ENCODE results near the gene RFTN1.
A peak's percentile ranks its signal among the peaks of the same experiment; 100 is the strongest.

The RFTN1 gene

DNA sequence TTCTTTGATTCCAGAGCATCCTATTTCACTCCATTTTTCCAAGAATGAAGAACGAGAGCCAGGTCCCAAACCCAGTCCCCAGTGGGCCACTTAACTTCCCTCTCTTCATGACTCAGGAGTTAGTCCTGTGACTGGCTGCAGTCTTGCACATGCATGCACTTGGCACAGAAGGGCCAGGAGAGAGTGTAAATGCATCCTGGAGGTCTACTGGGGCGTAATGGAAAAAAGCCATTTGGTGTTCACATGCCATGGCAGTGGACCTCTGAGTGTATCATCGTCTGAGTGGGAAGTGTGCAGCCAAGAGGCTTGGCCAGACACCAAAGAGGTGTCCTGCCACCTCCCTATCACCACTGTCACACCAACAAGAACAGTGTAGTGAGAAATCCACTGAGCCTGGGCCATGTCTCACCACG is 15.1 kb upstream of the RFTN1 start:
- peak; percentile 50 for DNase-seq (ENCODE audit: low spot score)

GRCh38 chr3:16528106-16528505 is 14.6 kb upstream of the RFTN1 start:
- DNase-seq (ENCODE audit: low spot score): no peak

- DNase-seq (ENCODE audit: low spot score): no peak
Observed at GRCh38 chr3:16524196-16524595, 10.7 kb upstream of the RFTN1 start.

DNA sequence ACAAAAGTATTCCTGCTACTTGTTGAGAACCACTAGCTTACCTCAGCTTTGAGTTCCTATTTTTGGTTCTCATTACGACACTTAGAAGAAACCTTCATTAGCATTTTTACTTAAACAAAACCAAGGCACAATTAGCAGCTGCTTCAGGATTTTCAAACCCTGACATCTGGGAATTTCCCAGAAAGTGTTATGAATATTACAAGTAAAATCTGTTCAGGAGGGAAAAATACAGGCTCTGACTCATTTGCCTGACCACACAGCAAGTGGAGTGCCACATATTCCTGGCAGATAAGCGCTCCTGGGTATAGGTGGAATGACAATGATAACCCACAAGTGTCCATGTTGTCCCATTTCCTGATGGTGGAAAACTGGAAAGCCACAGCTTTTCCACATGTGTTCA is 10.3 kb upstream of the RFTN1 start:
- DNase-seq (ENCODE audit: low spot score): no peak

DNA sequence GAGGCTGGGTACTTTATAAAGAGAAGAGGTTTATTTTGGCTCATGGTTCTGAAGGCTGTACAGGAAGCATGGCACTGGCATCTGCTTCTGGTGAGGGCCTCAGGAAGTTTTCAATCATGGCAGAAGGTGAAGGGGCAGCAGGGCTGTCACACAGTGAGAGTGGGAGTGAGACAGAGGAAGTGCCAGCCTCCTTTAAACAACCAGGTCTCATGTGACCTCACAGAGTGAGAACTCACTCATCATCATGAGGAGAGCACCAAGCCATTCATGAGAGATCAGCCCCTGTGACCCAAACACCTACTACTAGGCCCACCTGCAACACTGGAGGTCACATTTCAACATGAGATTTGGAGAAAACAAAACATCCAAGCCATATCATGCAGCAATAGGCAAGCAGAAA is 9.3 kb upstream of the RFTN1 start:
- no peak for DNase-seq (ENCODE audit: low spot score)

DNA sequence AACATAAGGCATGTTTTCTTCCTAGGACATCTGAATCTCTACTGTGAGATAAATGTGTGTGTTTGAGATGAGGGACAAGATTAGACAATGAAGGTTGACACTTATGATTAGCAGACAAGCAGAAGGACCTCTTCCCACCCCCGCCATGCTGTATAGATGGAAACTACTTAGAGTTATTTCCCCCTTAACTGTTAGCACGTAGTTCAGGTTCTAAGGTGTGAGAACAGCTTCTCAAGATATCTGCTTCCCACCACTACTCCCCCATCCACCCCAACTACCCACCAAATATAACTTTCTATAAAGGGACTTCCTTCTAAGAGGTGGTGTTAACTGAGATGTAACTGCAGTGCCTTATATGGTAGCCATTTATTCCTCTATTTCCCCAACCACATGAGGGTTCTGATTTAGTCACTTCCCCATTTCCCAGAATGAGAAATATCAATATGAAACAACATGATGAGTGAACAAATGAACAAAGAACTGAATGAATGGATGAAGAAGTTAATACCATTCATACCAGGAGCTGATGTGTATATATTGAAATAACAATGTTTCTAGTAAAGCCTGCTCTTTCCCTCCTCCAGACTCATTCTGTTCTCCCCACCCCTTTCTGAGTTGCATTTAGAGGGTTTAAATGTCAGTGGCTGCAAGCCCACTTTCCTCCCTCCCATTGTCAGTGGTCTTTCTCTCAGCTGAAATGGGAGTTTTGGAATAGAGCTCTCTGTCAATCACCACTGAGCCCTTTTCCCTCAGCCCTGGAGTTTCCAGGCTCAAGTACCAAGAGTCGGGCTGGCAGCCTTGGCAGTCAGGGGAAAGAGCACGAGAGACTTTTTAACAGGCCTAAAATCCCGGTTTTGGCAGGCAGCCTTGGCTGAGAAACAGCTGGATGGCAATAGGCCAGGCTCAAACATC is 7.7 kb upstream of the RFTN1 start:
- DNase-seq (ENCODE audit: low spot score): no peak

DNA sequence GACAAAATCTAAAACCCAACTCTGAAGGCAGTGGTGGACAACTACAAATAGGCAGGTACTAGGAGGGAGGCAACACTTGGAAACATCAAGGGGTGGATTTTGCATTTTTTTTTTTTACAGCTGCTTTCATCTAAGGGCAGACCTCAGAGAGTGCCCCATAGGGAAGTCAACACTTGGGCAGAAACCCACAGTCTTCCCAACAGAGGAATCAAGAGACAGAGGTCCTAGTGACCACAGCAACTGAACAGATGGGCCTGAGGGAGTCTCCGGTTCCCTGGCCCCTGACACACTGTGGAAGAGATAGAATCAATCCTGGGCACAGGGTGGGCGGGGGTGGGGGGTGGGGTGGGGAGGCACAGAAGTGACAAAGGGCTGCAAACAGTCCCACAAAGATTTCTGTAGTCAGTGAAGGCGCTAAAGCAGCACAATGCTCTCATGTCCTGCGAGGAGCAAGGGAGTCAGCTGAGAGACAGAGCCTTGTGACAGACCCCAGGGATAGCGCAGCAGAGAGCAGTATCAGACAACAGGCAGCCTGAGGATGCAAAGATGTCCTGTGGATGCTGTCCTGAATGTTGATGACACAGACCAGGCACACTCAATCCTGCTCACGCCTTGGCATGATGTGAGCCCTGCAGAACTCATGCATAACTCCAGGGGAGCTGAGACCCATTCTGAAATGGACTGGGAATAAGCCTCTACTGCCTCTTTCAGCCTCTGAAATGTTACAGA is 6.9 kb upstream of the RFTN1 start:
- no peak for DNase-seq (ENCODE audit: low spot score)

DNA sequence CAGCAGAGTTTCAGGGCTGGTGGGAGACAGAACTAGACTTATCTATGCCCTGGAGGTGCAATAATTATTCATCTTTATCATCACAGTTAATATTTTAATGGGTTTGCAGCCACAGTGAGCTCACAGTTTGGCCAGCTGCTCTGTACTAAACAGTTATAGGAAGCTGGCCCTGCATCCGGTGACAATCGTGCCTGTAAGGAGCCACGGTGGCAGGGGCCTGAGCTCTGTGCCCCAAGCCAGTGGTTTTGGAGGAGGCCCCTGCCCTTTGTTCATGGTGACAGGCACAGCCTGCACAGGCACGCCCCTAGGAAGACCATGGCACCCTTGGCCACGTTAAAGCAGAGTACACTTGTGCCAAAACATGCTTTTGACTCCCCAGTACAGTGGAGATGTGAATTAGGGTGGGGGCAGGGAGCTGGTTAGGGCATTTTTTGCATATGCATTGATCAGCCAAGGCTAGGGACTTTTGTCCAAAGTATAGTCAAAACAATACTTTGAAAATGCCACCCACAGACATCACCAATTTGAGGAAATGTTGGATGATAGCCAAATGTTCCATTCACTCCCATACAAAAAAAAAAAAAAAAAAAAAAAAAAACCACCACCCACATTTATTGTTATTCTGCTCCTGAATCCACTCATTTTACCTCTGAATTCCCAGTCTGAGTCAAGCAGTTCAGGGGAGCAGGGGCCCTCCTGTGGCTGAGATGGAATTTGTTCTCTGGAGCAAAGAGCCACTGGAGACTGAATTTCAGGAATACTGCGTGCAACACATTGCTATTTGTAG is 3.4 kb upstream of the RFTN1 start:
- peak; percentile 74 for DNase-seq (ENCODE audit: low spot score)

- no peak for DNase-seq (ENCODE audit: low spot score)
Observed at GRCh38 chr3:16515885-16516420, 2.5 kb upstream of the RFTN1 start.

- DNase-seq (ENCODE audit: low spot score): no peak
Observed at GRCh38 chr3:16514755-16515353, 1.4 kb upstream of the RFTN1 start.

- no peak for DNase-seq (ENCODE audit: low spot score)
Observed at GRCh38 chr3:16514021-16514700, 662 bp upstream of the RFTN1 start.

GRCh38 chr3:16512435-16513140 is 911 bp downstream of the RFTN1 start:
- peak; percentile 66 for DNase-seq (ENCODE audit: low spot score)

GRCh38 chr3:16511681-16512434 is 1.6 kb downstream of the RFTN1 start:
- peak; percentile 77 for DNase-seq (ENCODE audit: low spot score)

GRCh38 chr3:16510620-16511319 is 2.7 kb downstream of the RFTN1 start:
- no peak for DNase-seq (ENCODE audit: low spot score)

GRCh38 chr3:16509721-16510619 is 3.5 kb downstream of the RFTN1 start:
- DNase-seq (ENCODE audit: low spot score): no peak

GRCh38 chr3:16508591-16508995 is 4.9 kb downstream of the RFTN1 start:
- peak; percentile 49 for DNase-seq (ENCODE audit: low spot score)

GRCh38 chr3:16508243-16508578 is 5.3 kb downstream of the RFTN1 start:
- no peak for DNase-seq (ENCODE audit: low spot score)

- no peak for DNase-seq (ENCODE audit: low spot score)
Observed at GRCh38 chr3:16507578-16508242, 5.8 kb downstream of the RFTN1 start.
